Lower leg skin (tissue), 3 donors: ENCODE measurements around the gene LINGO4.

Experiments used
- CTCF ChIP-seq, 3 donors: fragments of 450-650 bp; IDR thresholded peaks; one replicate each; pipeline ENCODE4 v1.5.1; 2016; ENCODE audit warnings: antibody characterized with exemption in 3 of 3, mild to moderate bottlenecking in 3 of 3, moderate library complexity in 2 of 3
- POLR2A ChIP-seq, 2 donors: fragments of 450-650 bp; IDR thresholded peaks; one replicate each; pipeline ENCODE4 v1.6.1; 2016 to 2017; ENCODE audit warnings: antibody characterized with exemption in 2 of 2, mild to moderate bottlenecking in 1 of 2, moderate library complexity in 1 of 2

DNA sequence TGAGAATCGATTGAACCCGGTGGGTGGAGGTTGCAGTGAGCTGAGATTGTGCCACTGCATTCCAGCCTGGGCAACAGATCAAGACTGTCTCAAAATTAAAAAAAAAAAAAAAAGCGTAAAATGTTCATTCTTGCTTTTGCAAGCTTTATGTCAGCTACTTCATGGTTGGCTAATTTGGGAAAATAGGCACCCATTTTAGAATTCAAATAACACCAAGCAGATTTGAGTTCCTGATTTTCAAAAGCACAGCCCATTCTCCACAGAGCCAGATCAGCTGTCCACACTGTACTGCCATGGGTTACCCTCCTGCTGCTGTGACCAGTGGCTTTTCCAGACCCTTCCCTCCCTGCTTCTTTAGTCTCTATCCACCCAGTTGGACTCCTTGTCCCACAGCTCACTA, 43.9 kb upstream of the LINGO4 start:
- TF ChIP-seq CTCF (IDR thresholded peaks at IDR 0.05) (no peak), POLR2A (IDR thresholded peaks at IDR 0.05) (no peak)
